SK-N-SH (cell line): Measurements from ENCODE around the gene SH3TC1. TPM values are rescaled to one million over a fixed set of nuclear protein-coding genes. Genes with fewer than 3 reads are reported as not detected.
A peak's percentile ranks its signal among the peaks of the same experiment; 100 is the strongest.

Source experiments
- CTCF ChIA-PET: fragments of 300-600, 350-600 bp; formaldehyde crosslinking; extraction: SDS; loops from one replicate; lab custom pipeline; 2021; lab: Yijun Ruan, JAX
- POLR2A ChIA-PET: fragments of 350-600 bp; sonication (Branson Sonifier 250); formaldehyde crosslinking; extraction: SDS; loops from one replicate; lab custom pipeline; 2020; ENCODE audit warnings: antibody characterized with exemption, inconsistent platforms; lab: Yijun Ruan, JAX
- DNase-seq: peaks from one replicate; pipeline ENCODE4 v3.0.0; 2012
- H2AFZ ChIP-seq: fragments of 200-600 bp; sonication (generic); 2 replicates; pipeline ENCODE4 v1.8.1; 2016; ENCODE audit warnings: antibody characterized with exemption, mild to moderate bottlenecking, low read depth
- H3F3A ChIP-seq: fragments of 200-600 bp; sonication (generic); replicated peaks from 2 replicates; pipeline ENCODE3; 2016; ENCODE audit warnings: antibody characterized with exemption, mild to moderate bottlenecking; ENCODE audit not compliant: insufficient read depth
- H3K27ac ChIP-seq, 2 experiments: fragments of 200-500 bp in 1 of 2; fragments of 200-600 bp in 1 of 2; sonication (Bioruptor generic) in 1 of 2; sonication (generic), shearing (Covaris generic) in 1 of 2; 2 replicates each; pipeline versions ENCODE4 v1.5.1 to v1.6.1; 2014 to 2016; ENCODE audit warnings: low read depth in 2 of 2, inconsistent platforms in 1 of 2, low read length in 1 of 2, mild to moderate bottlenecking in 1 of 2, mixed read lengths in 1 of 2
- H3K27me3 ChIP-seq: fragments of 200-600 bp; sonication (generic), shearing (Covaris generic); 2 replicates; pipeline ENCODE4 v1.6.1; 2016; ENCODE audit warnings: mixed run types; ENCODE audit not compliant: insufficient read depth
- H3K36me3 ChIP-seq, 2 experiments: fragments of 200-500 bp in 1 of 2; fragments of 200-600 bp in 1 of 2; sonication (Bioruptor generic) in 1 of 2; sonication (generic) in 1 of 2; replicated peaks in 1 of 2; 2 replicates each; pipeline versions ENCODE3 to v1.5.1; 2014 to 2016; ENCODE audit warnings: low read length in 1 of 2, mild to moderate bottlenecking in 1 of 2; ENCODE audit not compliant: insufficient read depth in 2 of 2, control insufficient read depth in 1 of 2
- H3K4me1 ChIP-seq, 2 experiments: fragments of 200-500 bp in 1 of 2; fragments of 200-600 bp in 1 of 2; sonication (Bioruptor generic) in 1 of 2; sonication (generic), shearing (Covaris generic) in 1 of 2; 2 replicates each; pipeline versions ENCODE4 v1.5.1 to v1.6.1; 2014 to 2016; ENCODE audit warnings: low read depth in 1 of 2, low read length in 1 of 2, mixed run types in 1 of 2; ENCODE audit not compliant: insufficient read depth in 2 of 2, control insufficient read depth in 1 of 2
- H3K4me2 ChIP-seq: fragments of 200-600 bp; sonication (generic), shearing (Covaris generic); 2 replicates; pipeline ENCODE4 v1.6.1; 2017; ENCODE audit warnings: mixed run types
- H3K4me3 ChIP-seq, 2 experiments: fragments of 200-500 bp in 1 of 2; fragments of 200-600 bp in 1 of 2; sonication (Bioruptor generic) in 1 of 2; sonication (generic), shearing (Covaris generic) in 1 of 2; 2 replicates each; pipeline versions ENCODE4 v1.5.1 to v1.8.1; 2014 to 2016; ENCODE audit warnings: low read depth in 2 of 2, inconsistent platforms in 1 of 2, low read length in 1 of 2, mild to moderate bottlenecking in 1 of 2, mixed read lengths in 1 of 2, moderate library complexity in 1 of 2
- H3K79me2 ChIP-seq: fragments of 200-600 bp; sonication (generic); 2 replicates; pipeline ENCODE4 v1.8.1; 2017; ENCODE audit warnings: mild to moderate bottlenecking; ENCODE audit not compliant: insufficient read depth
- H3K9ac ChIP-seq: fragments of 200-600 bp; sonication (generic); 2 replicates; pipeline ENCODE4 v1.6.1; 2017; ENCODE audit warnings: mixed run types
- H3K9me2 ChIP-seq: fragments of 200-600 bp; sonication (generic); 2 replicates; pipeline ENCODE4 v1.6.1; 2017; ENCODE audit warnings: mixed run types
- H3K9me3 ChIP-seq: fragments of 200-600 bp; sonication (generic); 2 replicates; pipeline ENCODE4 v1.6.1; 2017; ENCODE audit warnings: mixed run types, mild to moderate bottlenecking, moderate library complexity
- H4K20me1 ChIP-seq: fragments of 200-600 bp; sonication (generic); 2 replicates; pipeline ENCODE4 v1.6.1; 2017; ENCODE audit warnings: mild to moderate bottlenecking, mixed run types; ENCODE audit not compliant: insufficient read depth
- CHD2 ChIP-seq: fragments of 150-350 bp; IDR thresholded peaks from 2 replicates; pipeline ENCODE4 v1.6.1; 2018; ENCODE audit warnings: low read length; ENCODE audit not compliant: partially characterized antibody
- CTCF ChIP-seq: fragments of 200-600 bp; sonication (generic); IDR thresholded peaks from 2 replicates; pipeline ENCODE4 v1.6.1; 2017; ENCODE audit warnings: antibody characterized with exemption, mild to moderate bottlenecking, moderate library complexity
- ELF1 ChIP-seq: IDR thresholded peaks from 2 replicates; pipeline ENCODE4 v1.4.0; 2012
- FOXM1 ChIP-seq: IDR thresholded peaks from 2 replicates; pipeline ENCODE4 v1.4.0; 2012; ENCODE audit warnings: low read depth, mild to moderate bottlenecking
- GABPA ChIP-seq: IDR thresholded peaks from 2 replicates; pipeline ENCODE4 v1.4.0; 2012; ENCODE audit warnings: low read depth, mild to moderate bottlenecking
- GATA2 ChIP-seq: sonication (generic); formaldehyde crosslinking; IDR thresholded peaks from 2 replicates; pipeline ENCODE4 v1.5.0; 2020; ENCODE audit warnings: mild to moderate bottlenecking, missing genetic modification reagents
- IRF3 ChIP-seq: fragments of 150-350 bp; IDR thresholded peaks from 2 replicates; pipeline ENCODE4 v1.6.1; 2016; ENCODE audit warnings: mild to moderate bottlenecking, low read depth, low read length
- JUND ChIP-seq: IDR thresholded peaks from 2 replicates; pipeline ENCODE4 v1.4.0; 2012
- MAX ChIP-seq: IDR thresholded peaks from 2 replicates; pipeline ENCODE4 v1.4.0; 2012; ENCODE audit warnings: low read depth
- MEF2A ChIP-seq: IDR thresholded peaks from 2 replicates; pipeline ENCODE4 v1.4.0; 2012; ENCODE audit warnings: low read depth, borderline replicate concordance
- MXI1 ChIP-seq: IDR thresholded peaks from 2 replicates; pipeline ENCODE4 v1.6.1; 2012; ENCODE audit warnings: mild to moderate bottlenecking, low read depth, low read length, improper control_type of control experiment
- NFIC ChIP-seq: IDR thresholded peaks from 2 replicates; pipeline ENCODE4 v1.4.0; 2012; ENCODE audit warnings: borderline replicate concordance
- NRF1 ChIP-seq: IDR thresholded peaks from 2 replicates; pipeline ENCODE4 v1.6.1; 2012; ENCODE audit warnings: low read depth, mild to moderate bottlenecking, low read length
- PBX3 ChIP-seq: IDR thresholded peaks from 2 replicates; pipeline ENCODE4; 2012
- POLR2AphosphoS5 ChIP-seq: IDR thresholded peaks from 2 replicates; pipeline ENCODE4 v1.6.1; 2012; ENCODE audit warnings: low read depth, low read length
- RAD21 ChIP-seq: IDR thresholded peaks from 2 replicates; pipeline ENCODE4 v1.6.1; 2012; ENCODE audit warnings: mild to moderate bottlenecking, low read length
- RFX5 ChIP-seq: IDR thresholded peaks from 2 replicates; pipeline ENCODE4 v1.6.1; 2012; ENCODE audit warnings: mild to moderate bottlenecking, improper control_type of control experiment, low read length
- SMC3 ChIP-seq: IDR thresholded peaks from 2 replicates; pipeline ENCODE4 v1.6.1; 2012; ENCODE audit warnings: low read depth, low read length, improper control_type of control experiment
- TAF1 ChIP-seq: IDR thresholded peaks from 2 replicates; pipeline ENCODE4 v1.6.1; 2012; ENCODE audit warnings: low read depth, mild to moderate bottlenecking, low read length, moderate library complexity, borderline replicate concordance
- TCF12 ChIP-seq: IDR thresholded peaks from 2 replicates; pipeline ENCODE4 v1.4.0; 2012
- USF1 ChIP-seq: IDR thresholded peaks from 2 replicates; pipeline ENCODE4 v1.4.0; 2012; ENCODE audit warnings: low read depth, borderline replicate concordance
- YY1 ChIP-seq: IDR thresholded peaks from 2 replicates; pipeline ENCODE4 v1.4.0; 2012; ENCODE audit warnings: low read depth, mild to moderate bottlenecking
- WGBS: methylation state at CpG from one replicate; pipeline ENCODE4 v1.1.6; 2017; ENCODE audit warnings: low lambda C conversion rate; 5-methylcytosine and 5-hydroxymethylcytosine counted together
- polyA plus RNA-seq, 3 experiments: library from polyadenylated mRNA; depleted of rRNA; stranded (reverse); fragments of >200 nt; gene quantifications; 2 replicates each; pipeline ENCODE4 v1.2.3, GENCODE V29; 2012

SH3TC1 gene
- polyA plus RNA-seq, 1 of the 3 experiments (the other 2 are of a cell fraction) = 2.7 TPM

GRCh38 chr4:8278009-8278395, 78.9 kb downstream of the SH3TC1 start:
- Histone ChIP-seq H3K4me3 (no peak overlapping the region), H3K4me2 (peak overlapping the region; percentile 46), H3K36me3 (no peaks in the 10 kb centered on the region), H3K27ac (peak overlapping the region in 1 of 2 experiments; percentile 85; a peak in 2 of 4 replicates), H3K9me3 (no peaks in the 10 kb centered on the region), H3K9me2 (no peaks in the 10 kb centered on the region), H3F3A (peaks cover 8% of the 10 kb centered on the region), H4K20me1 (no peaks in the 10 kb centered on the region), H3K9ac (peak overlapping the region; percentile 48; the same call in 1 of the 2 replicates), H3K79me2 (no peaks in the 10 kb centered on the region), H3K4me1 (peaks cover 30 to 38% of the 10 kb centered on the region in 2 experiments), H2AFZ (peak overlapping the region; percentile 67), H3K27me3 (no peaks in the 10 kb centered on the region)
- ChIA-PET CTCF (interaction anchor here (1.2 kb wide), 1 partner anchor 36 kb away, joined by 5 read pairs; no protein-coding TSS in a partner anchor), POLR2A (no interaction called here)
- no peak for TF ChIP-seq POLR2AphosphoS5
- no peak for TF ChIP-seq MAX
- no peak for TF ChIP-seq FOXM1
- no peak for DNase-seq
- WGBS = 63% methylated on average over 4 of the region's 6 CpGs

- H3K4me2 ChIP-seq = peak overlapping the region; percentile 46
- no peak overlapping the region for H3K4me3 ChIP-seq
- peaks cover 8% of the 10 kb centered on the region for H3F3A ChIP-seq
- no peaks in the 10 kb centered on the region for H3K9me3 ChIP-seq
- no peaks in the 10 kb centered on the region for H4K20me1 ChIP-seq
- DNase-seq = no peak
- no peaks in the 10 kb centered on the region for H3K9me2 ChIP-seq
- H3K9ac ChIP-seq = peak overlapping the region; percentile 48; the same call in 1 of the 2 replicates
- H3K4me1 ChIP-seq = peaks cover 27 to 38% of the 10 kb centered on the region in 2 experiments
- H3K79me2 ChIP-seq = no peaks in the 10 kb centered on the region
- no peaks in the 10 kb centered on the region for H3K36me3 ChIP-seq
- no peaks in the 10 kb centered on the region for H3K27me3 ChIP-seq
- POLR2A ChIA-PET = no interaction called here
- peak overlapping the region in 1 of 2 experiments; percentile 85; a peak in 2 of 4 replicates for H3K27ac ChIP-seq
- CTCF ChIA-PET = interaction anchor here (1.1 kb wide), 1 partner anchor 11 kb away, joined by 3 read pairs; no protein-coding TSS in a partner anchor
- peak overlapping the region; percentile 67 for H2AFZ ChIP-seq
- WGBS = 51% methylated on average over 8 of the region's 17 CpGs
- TF ChIP-seq RAD21 (no peak), NRF1 (no peak), PBX3 (peak; percentile 41), TAF1 (no peak; the same call in 1 of the 2 replicates), MEF2A (no peak), SMC3 (no peak), IRF3 (no peak), JUND (no peak; the same call in none of the 2 replicates), GABPA (no peak), ELF1 (no peak), YY1 (no peak), RFX5 (no peak), MAX (peak; percentile 75), NFIC (peak; percentile 49), GATA2 (CRISPR knock-in tag) (no peak), FOXM1 (no peak), MXI1 (no peak), CTCF (no peak), CHD2 (peak; percentile 18), USF1 (0 out of 2 replicates have a peak, but pooled peaks have one; percentile 17), TCF12 (peak; percentile 71)
Measured at GRCh38 chr4:8278421-8279287, 79.6 kb downstream of the SH3TC1 start.
